Measurements from ENCODE around the gene GBP4. TPM values are rescaled to one million over a fixed set of nuclear protein-coding genes. Genes with fewer than 3 reads are reported as not detected.

GBP4 gene
- total RNA-seq, 1 experiment from 2014 or later, result 0.09 TPM

DNA sequence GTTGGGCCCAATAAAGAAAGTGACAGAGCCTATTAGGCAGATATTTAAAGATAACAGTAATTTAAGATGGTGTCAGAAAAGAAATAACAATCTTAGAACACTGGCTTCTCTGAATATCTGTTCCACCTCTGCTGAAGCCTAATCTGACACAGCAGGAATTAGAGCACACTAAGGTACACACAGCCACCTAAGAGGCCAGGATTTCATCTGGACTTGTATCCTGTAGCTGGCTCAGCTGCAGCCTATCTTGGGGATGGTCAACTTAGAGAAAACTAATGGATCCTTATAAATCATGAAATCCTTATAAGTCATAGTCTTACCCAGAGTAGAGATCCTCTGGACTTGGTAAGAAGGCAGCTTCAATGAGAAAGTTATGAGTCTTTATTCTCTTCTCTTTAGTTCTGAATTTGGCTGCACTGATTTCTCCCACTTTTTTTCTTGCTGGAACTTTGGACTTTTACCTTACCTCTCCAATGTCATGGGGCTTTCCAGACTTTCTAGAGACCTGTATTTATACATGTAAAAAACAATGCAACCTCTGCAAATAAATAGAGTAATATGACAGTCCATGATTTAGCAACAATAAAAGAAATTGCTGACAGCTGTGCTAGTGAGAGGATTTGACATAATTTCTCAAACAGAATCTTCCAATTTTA, 23.0 kb downstream of the GBP4 start, which contains the start of gene GBP7 (continued):
- TF ChIP-seq, protein P1, sequence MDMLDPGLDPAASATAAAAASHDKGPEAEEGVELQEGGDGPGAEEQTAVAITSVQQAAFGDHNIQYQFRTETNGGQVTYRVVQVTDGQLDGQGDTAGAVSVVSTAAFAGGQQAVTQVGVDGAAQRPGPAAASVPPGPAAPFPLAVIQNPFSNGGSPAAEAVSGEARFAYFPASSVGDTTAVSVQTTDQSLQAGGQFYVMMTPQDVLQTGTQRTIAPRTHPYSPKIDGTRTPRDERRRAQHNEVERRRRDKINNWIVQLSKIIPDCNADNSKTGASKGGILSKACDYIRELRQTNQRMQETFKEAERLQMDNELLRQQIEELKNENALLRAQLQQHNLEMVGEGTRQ (CRISPR knock-in tag; IDR thresholded peaks at IDR 0.05), result no peak
- TF ChIP-seq, protein P2, sequence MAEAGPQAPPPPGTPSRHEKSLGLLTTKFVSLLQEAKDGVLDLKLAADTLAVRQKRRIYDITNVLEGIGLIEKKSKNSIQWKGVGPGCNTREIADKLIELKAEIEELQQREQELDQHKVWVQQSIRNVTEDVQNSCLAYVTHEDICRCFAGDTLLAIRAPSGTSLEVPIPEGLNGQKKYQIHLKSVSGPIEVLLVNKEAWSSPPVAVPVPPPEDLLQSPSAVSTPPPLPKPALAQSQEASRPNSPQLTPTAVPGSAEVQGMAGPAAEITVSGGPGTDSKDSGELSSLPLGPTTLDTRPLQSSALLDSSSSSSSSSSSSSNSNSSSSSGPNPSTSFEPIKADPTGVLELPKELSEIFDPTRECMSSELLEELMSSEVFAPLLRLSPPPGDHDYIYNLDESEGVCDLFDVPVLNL (CRISPR knock-in tag; IDR thresholded peaks at IDR 0.05; ENCODE audit: borderline replicate concordance, low read depth), result no peak
- TF ChIP-seq OVOL2 (CRISPR knock-in tag; IDR thresholded peaks at IDR 0.05; ENCODE audit: borderline replicate concordance) (no peak), GABPB1 (CRISPR knock-in tag; IDR thresholded peaks at IDR 0.05) (no peak), ESRRA (CRISPR knock-in tag; IDR thresholded peaks at IDR 0.05; ENCODE audit: borderline replicate concordance) (no peak), TP53 (CRISPR knock-in tag; IDR thresholded peaks at IDR 0.05) (no peak), TEAD4 (CRISPR knock-in tag; IDR thresholded peaks at IDR 0.05) (no peak)
- TF ChIP-seq, protein P3, sequence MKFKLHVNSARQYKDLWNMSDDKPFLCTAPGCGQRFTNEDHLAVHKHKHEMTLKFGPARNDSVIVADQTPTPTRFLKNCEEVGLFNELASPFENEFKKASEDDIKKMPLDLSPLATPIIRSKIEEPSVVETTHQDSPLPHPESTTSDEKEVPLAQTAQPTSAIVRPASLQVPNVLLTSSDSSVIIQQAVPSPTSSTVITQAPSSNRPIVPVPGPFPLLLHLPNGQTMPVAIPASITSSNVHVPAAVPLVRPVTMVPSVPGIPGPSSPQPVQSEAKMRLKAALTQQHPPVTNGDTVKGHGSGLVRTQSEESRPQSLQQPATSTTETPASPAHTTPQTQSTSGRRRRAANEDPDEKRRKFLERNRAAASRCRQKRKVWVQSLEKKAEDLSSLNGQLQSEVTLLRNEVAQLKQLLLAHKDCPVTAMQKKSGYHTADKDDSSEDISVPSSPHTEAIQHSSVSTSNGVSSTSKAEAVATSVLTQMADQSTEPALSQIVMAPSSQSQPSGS (CRISPR knock-in tag; IDR thresholded peaks at IDR 0.05; ENCODE audit: borderline replicate concordance, low read depth), result no peak

DNA sequence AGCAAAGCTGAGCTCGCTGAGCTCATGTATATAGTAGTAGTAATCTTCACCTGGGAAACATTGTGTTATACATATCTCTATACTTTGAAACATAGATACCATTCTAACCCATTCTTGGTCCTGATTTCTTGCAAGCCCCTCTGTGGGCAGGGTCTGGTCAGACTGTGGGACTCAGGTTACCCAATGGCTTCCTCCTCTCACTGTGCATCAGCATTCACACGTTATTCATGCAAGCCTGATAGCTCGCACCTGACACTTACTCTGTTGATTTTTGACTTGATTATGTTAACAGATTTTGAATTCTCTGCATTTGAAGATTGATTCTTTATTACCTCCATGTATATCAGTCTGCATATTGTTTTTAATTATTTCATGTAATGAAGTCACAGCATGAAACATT, 24.3 kb downstream of the GBP4 start:
- Mint-ChIP-seq H3K27me3 (ENCODE audit: low read depth) (no peaks in the 10 kb centered on the region), H3K9me3 (no peaks in the 10 kb centered on the region), H3K36me3 (no peaks in the 10 kb centered on the region), H3K4me3 (no peak overlapping the region), H3K27ac (no peak overlapping the region), H3K4me1 (no peaks in the 10 kb centered on the region)
- POLR2A ChIA-PET, result no interaction called here
- ATAC-seq (no peak), DNase-seq (ENCODE audit: low spot score) (no peak)
- TF ChIP-seq, protein P4, sequence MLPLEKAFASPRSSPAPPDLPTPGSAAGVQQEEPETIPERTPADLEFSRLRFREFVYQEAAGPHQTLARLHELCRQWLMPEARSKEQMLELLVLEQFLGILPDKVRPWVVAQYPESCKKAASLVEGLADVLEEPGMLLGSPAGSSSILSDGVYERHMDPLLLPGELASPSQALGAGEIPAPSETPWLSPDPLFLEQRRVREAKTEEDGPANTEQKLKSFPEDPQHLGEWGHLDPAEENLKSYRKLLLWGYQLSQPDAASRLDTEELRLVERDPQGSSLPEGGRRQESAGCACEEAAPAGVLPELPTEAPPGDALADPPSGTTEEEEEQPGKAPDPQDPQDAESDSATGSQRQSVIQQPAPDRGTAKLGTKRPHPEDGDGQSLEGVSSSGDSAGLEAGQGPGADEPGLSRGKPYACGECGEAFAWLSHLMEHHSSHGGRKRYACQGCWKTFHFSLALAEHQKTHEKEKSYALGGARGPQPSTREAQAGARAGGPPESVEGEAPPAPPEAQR (CRISPR knock-in tag; IDR thresholded peaks at IDR 0.05), result no peak
- TF ChIP-seq SMAD4 (CRISPR knock-in tag; IDR thresholded peaks at IDR 0.05), result no peak
- TF ChIP-seq, protein P5, sequence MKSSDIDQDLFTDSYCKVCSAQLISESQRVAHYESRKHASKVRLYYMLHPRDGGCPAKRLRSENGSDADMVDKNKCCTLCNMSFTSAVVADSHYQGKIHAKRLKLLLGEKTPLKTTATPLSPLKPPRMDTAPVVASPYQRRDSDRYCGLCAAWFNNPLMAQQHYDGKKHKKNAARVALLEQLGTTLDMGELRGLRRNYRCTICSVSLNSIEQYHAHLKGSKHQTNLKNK (CRISPR knock-in tag; IDR thresholded peaks at IDR 0.05), result no peak
- no peak for TF ChIP-seq FOXJ3 (CRISPR knock-in tag; IDR thresholded peaks at IDR 0.05; ENCODE audit: borderline replicate concordance)
- TF ChIP-seq RELA (CRISPR knock-in tag; IDR thresholded peaks at IDR 0.05; ENCODE audit: borderline replicate concordance), result no peak
- TF ChIP-seq TP53 (CRISPR knock-in tag; IDR thresholded peaks at IDR 0.05), result no peak
- CTCF ChIA-PET, result interaction anchor here (0.6 kb wide), 1 partner anchor 99 kb away, joined by 4 read pairs; no protein-coding TSS in a partner anchor

DNA sequence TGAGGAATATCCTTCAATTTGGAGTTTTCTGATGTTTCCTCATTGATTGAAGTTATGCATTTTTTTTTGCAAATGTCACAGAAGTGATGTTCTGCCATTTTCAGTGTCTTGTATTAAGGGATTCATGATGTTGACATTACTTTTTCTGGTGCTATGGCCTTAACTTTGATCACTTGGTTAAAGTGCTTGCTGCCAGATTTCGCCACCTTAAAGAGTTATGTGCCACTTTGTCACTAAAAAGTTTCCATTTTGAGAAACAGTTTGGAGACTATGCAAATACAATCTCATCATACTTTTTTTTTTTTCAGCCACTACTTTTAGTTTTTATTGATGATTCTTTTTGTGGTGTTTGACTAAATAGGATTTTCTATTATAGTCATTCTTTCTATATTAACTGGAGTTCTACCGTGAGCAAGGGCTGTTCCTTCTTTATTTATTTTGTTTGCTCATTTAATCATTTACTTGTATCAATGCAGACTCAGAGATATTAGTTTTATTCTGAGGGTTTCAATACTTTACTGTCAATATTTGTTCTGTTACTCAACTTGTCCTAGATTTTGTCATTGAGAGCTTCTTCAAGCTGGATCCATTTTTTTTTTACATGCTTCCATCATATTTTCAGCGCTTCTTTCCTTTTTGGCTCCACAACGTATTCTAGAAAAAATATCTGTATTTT, 26.1 kb downstream of the GBP4 start:
- no peak for DNase-seq (ENCODE audit: low spot score)
- Mint-ChIP-seq H3K27me3 (ENCODE audit: low read depth) (no peaks in the 10 kb centered on the region), H3K9me3 (no peaks in the 10 kb centered on the region), H3K4me1 (no peaks in the 10 kb centered on the region), H3K27ac (no peak overlapping the region), H3K4me3 (no peak overlapping the region), H3K36me3 (no peaks in the 10 kb centered on the region)
- ChIA-PET CTCF (no interaction called here), POLR2A (no interaction called here)
- ATAC-seq, result no peak
- no peak for TF ChIP-seq CBFB (CRISPR knock-in tag; IDR thresholded peaks at IDR 0.05; ENCODE audit: low read depth)
- TF ChIP-seq, protein P6, sequence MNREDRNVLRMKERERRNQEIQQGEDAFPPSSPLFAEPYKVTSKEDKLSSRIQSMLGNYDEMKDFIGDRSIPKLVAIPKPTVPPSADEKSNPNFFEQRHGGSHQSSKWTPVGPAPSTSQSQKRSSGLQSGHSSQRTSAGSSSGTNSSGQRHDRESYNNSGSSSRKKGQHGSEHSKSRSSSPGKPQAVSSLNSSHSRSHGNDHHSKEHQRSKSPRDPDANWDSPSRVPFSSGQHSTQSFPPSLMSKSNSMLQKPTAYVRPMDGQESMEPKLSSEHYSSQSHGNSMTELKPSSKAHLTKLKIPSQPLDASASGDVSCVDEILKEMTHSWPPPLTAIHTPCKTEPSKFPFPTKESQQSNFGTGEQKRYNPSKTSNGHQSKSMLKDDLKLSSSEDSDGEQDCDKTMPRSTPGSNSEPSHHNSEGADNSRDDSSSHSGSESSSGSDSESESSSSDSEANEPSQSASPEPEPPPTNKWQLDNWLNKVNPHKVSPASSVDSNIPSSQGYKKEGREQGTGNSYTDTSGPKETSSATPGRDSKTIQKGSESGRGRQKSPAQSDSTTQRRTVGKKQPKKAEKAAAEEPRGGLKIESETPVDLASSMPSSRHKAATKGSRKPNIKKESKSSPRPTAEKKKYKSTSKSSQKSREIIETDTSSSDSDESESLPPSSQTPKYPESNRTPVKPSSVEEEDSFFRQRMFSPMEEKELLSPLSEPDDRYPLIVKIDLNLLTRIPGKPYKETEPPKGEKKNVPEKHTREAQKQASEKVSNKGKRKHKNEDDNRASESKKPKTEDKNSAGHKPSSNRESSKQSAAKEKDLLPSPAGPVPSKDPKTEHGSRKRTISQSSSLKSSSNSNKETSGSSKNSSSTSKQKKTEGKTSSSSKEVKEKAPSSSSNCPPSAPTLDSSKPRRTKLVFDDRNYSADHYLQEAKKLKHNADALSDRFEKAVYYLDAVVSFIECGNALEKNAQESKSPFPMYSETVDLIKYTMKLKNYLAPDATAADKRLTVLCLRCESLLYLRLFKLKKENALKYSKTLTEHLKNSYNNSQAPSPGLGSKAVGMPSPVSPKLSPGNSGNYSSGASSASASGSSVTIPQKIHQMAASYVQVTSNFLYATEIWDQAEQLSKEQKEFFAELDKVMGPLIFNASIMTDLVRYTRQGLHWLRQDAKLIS (CRISPR knock-in tag; IDR thresholded peaks at IDR 0.05; ENCODE audit: borderline replicate concordance), result no peak
- no peak for TF ChIP-seq SOX15 (CRISPR knock-in tag; IDR thresholded peaks at IDR 0.05)
- TF ChIP-seq ZNF416 (CRISPR knock-in tag; IDR thresholded peaks at IDR 0.05), result no peak
- no peak for TF ChIP-seq PRRX2 (CRISPR knock-in tag; IDR thresholded peaks at IDR 0.05)
- TF ChIP-seq FOXK1 (CRISPR knock-in tag; IDR thresholded peaks at IDR 0.05), result no peak
- TF ChIP-seq ETV6 (CRISPR knock-in tag; IDR thresholded peaks at IDR 0.05), result no peak
- TF ChIP-seq MYBL2 (CRISPR knock-in tag; IDR thresholded peaks at IDR 0.05), result no peak
- TF ChIP-seq, protein P2 (CRISPR knock-in tag; IDR thresholded peaks at IDR 0.05; ENCODE audit: borderline replicate concordance, low read depth), result no peak
